HEK293 (cell line): ENCODE data around the gene SKA2.

Source experiments
- CTCF ChIA-PET: fragments of 350-600 bp; formaldehyde crosslinking; extraction: SDS; loops from one replicate; lab custom pipeline; 2021; ENCODE audit warnings: antibody characterized with exemption; lab: Yijun Ruan, JAX
- POLR2A ChIA-PET: fragments of 300-600 bp; formaldehyde crosslinking; extraction: SDS; loops from one replicate; lab custom pipeline; 2020; ENCODE audit warnings: antibody characterized with exemption, inconsistent platforms; lab: Yijun Ruan, JAX
- H3K27ac ChIP-seq: fragments of 200-500 bp; sonication (Bioruptor generic); 2 replicates; pipeline ENCODE4 v1.5.1; 2014; ENCODE audit warnings: low read depth, low read length, control low read depth, inconsistent platforms; ENCODE audit errors: extremely low read depth
- H3K36me3 ChIP-seq, 2 experiments: fragments of 200-500 bp in 1 of 2; sonication (Bioruptor generic) in 1 of 2; 1 replicate in 1 of 2; 2 replicates in 1 of 2; pipeline ENCODE4 v1.5.1; 2014 to 2017; ENCODE audit warnings: inconsistent platforms in 2 of 2, low read length in 2 of 2; ENCODE audit not compliant: control insufficient read depth in 2 of 2, insufficient read depth in 1 of 2
- H3K4me1 ChIP-seq: fragments of 200-500 bp; sonication (Bioruptor generic); 2 replicates; pipeline ENCODE4 v1.5.1; 2014; ENCODE audit warnings: mild to moderate bottlenecking, low read length, inconsistent platforms; ENCODE audit not compliant: control insufficient read depth, insufficient read depth
- H3K4me3 ChIP-seq: 2 replicates; pipeline ENCODE4 v1.5.1; 2011; ENCODE audit warnings: low read depth, mild to moderate bottlenecking, control low read depth, low read length, moderate library complexity
- H3K9me3 ChIP-seq: fragments of 200-500 bp; sonication (Bioruptor generic); 2 replicates; pipeline ENCODE4 v1.5.1; 2014; ENCODE audit warnings: low read depth, low read length, inconsistent platforms; ENCODE audit not compliant: control insufficient read depth, insufficient read depth
- HIC1 ChIP-seq: fragments of 450-650 bp; formaldehyde crosslinking; IDR thresholded peaks from 2 replicates; pipeline ENCODE4 v1.5.1; 2016; ENCODE audit warnings: missing biosample characterization, missing genetic modification characterization
- OVOL3 ChIP-seq: fragments of 450-650 bp; formaldehyde crosslinking; IDR thresholded peaks from 2 replicates; pipeline ENCODE4 v1.5.1; 2016; ENCODE audit warnings: missing biosample characterization, missing genetic modification characterization
- TCF7L2 ChIP-seq: IDR thresholded peaks from 2 replicates; pipeline ENCODE4 v1.6.1; 2011; ENCODE audit warnings: low read depth, mild to moderate bottlenecking, inconsistent platforms, low read length, moderate library complexity, borderline replicate concordance
- YY2 ChIP-seq: fragments of 450-650 bp; formaldehyde crosslinking; IDR thresholded peaks from 2 replicates; pipeline ENCODE4 v1.5.1; 2016; ENCODE audit warnings: missing biosample characterization, missing genetic modification characterization
- ZNF112 ChIP-seq: fragments of 450-650 bp; formaldehyde crosslinking; IDR thresholded peaks from 2 replicates; pipeline ENCODE4 v1.5.0; 2017; ENCODE audit warnings: missing biosample characterization, missing genetic modification characterization
- ZNF138 ChIP-seq: fragments of 450-650 bp; formaldehyde crosslinking; IDR thresholded peaks from 2 replicates; pipeline ENCODE4 v1.5.1; 2016; ENCODE audit warnings: missing biosample characterization, missing genetic modification characterization, borderline replicate concordance
- ZNF146 ChIP-seq: fragments of 450-650 bp; formaldehyde crosslinking; IDR thresholded peaks from 2 replicates; pipeline ENCODE4 v1.5.1; 2016; ENCODE audit warnings: missing biosample characterization, missing genetic modification characterization
- ZNF174 ChIP-seq: fragments of 450-650 bp; formaldehyde crosslinking; IDR thresholded peaks from 2 replicates; pipeline ENCODE4 v1.5.0; 2017; ENCODE audit warnings: missing biosample characterization, mild to moderate bottlenecking, missing genetic modification characterization
- ZNF221 ChIP-seq: fragments of 450-650 bp; formaldehyde crosslinking; IDR thresholded peaks from 2 replicates; pipeline ENCODE4 v1.5.1; 2017; ENCODE audit warnings: missing biosample characterization, missing genetic modification characterization, borderline replicate concordance
- ZNF280C ChIP-seq: fragments of 450-650 bp; formaldehyde crosslinking; IDR thresholded peaks from 2 replicates; pipeline ENCODE4 v1.5.1; 2016; ENCODE audit warnings: missing biosample characterization, missing genetic modification characterization
- ZNF324 ChIP-seq: fragments of 450-650 bp; formaldehyde crosslinking; IDR thresholded peaks from 2 replicates; pipeline ENCODE4 v1.5.1; 2016; ENCODE audit warnings: missing biosample characterization, missing genetic modification characterization
- ZNF350 ChIP-seq: fragments of 450-650 bp; formaldehyde crosslinking; IDR thresholded peaks from 2 replicates; pipeline ENCODE4 v1.5.0; 2017; ENCODE audit warnings: missing biosample characterization, mild to moderate bottlenecking, missing genetic modification characterization
- ZNF362 ChIP-seq: fragments of 450-650 bp; formaldehyde crosslinking; IDR thresholded peaks from 2 replicates; pipeline ENCODE4 v1.5.1; 2016; ENCODE audit warnings: missing biosample characterization, missing genetic modification characterization
- ZNF433 ChIP-seq: fragments of 450-650 bp; formaldehyde crosslinking; IDR thresholded peaks from 2 replicates; pipeline ENCODE4 v1.5.1; 2016; ENCODE audit warnings: missing biosample characterization, missing genetic modification characterization, low read depth
- ZNF510 ChIP-seq: fragments of 450-650 bp; formaldehyde crosslinking; IDR thresholded peaks from 2 replicates; pipeline ENCODE4 v1.5.1; 2018; ENCODE audit warnings: mild to moderate bottlenecking, missing genetic modification characterization, missing biosample characterization; ENCODE audit not compliant: insufficient replicate concordance
- ZNF549 ChIP-seq: fragments of 450-650 bp; IDR thresholded peaks from 2 replicates; pipeline ENCODE4 v1.5.1; 2018; ENCODE audit warnings: missing biosample characterization, missing genetic modification characterization, mild to moderate bottlenecking, inconsistent platforms, moderate library complexity
- ZNF610 ChIP-seq: fragments of 450-650 bp; formaldehyde crosslinking; IDR thresholded peaks from 2 replicates; pipeline ENCODE4 v1.5.1; 2016; ENCODE audit warnings: missing biosample characterization, missing genetic modification characterization, borderline replicate concordance
- ZNF639 ChIP-seq: fragments of 450-650 bp; formaldehyde crosslinking; IDR thresholded peaks from 2 replicates; pipeline ENCODE4 v1.5.1; 2016; ENCODE audit warnings: missing biosample characterization, missing genetic modification characterization
- ZNF677 ChIP-seq: fragments of 450-650 bp; IDR thresholded peaks from 2 replicates; pipeline ENCODE4 v1.5.0; 2018; ENCODE audit warnings: missing biosample characterization, mild to moderate bottlenecking, missing genetic modification characterization, moderate library complexity
- ZNF768 ChIP-seq: fragments of 450-650 bp; formaldehyde crosslinking; IDR thresholded peaks from 2 replicates; pipeline ENCODE4 v1.5.1; 2018; ENCODE audit warnings: missing biosample characterization, mild to moderate bottlenecking, missing genetic modification characterization
- ZNF777 ChIP-seq: fragments of 450-650 bp; formaldehyde crosslinking; IDR thresholded peaks from 2 replicates; pipeline ENCODE4 v1.5.1; 2017; ENCODE audit warnings: missing biosample characterization, missing genetic modification characterization, borderline replicate concordance
- ZNF830 ChIP-seq: fragments of 450-650 bp; IDR thresholded peaks from 2 replicates; pipeline ENCODE4 v1.5.0; 2018; ENCODE audit warnings: missing biosample characterization, missing genetic modification characterization, low read depth, mild to moderate bottlenecking, moderate library complexity
- TF ChIP-seq, protein P1 (sequence below): fragments of 450-650 bp; formaldehyde crosslinking; IDR thresholded peaks from 2 replicates; pipeline ENCODE4 v1.5.1; 2016; ENCODE audit warnings: missing biosample characterization, missing genetic modification characterization, low read depth
- TF ChIP-seq, protein P2 (sequence below): fragments of 450-650 bp; formaldehyde crosslinking; IDR thresholded peaks from 2 replicates; pipeline ENCODE4 v1.5.1; 2016; ENCODE audit warnings: missing biosample characterization, missing genetic modification characterization

The SKA2 gene

GRCh38 chr17:59167571-59168001, 12.6 kb upstream of the SKA2 start:
- CTCF ChIA-PET = interaction anchor here (0.7 to 2.3 kb wide), 2 partner anchors 12 to 16 kb away, joined by 3 to 10 read pairs; partner anchors contain the start of genes PRR11 and SKA2
- no peak overlapping the region for H3K27ac ChIP-seq
- no peak overlapping the region for H3K4me3 ChIP-seq
- TF ChIP-seq HIC1 (no peak), ZNF362 (tag by site-specific recombination) (no peak), OVOL3 (no peak), ZNF768 (tag by site-specific recombination) (no peak), ZNF138 (tag by site-specific recombination) (no peak), ZNF324 (tag by site-specific recombination) (no peak), ZNF830 (tag by site-specific recombination) (no peak), TCF7L2 (no peak), ZNF350 (tag by site-specific recombination) (no peak), YY2 (tag by site-specific recombination) (no peak), ZNF221 (tag by site-specific recombination) (no peak), ZNF174 (no peak), ZNF549 (tag by site-specific recombination) (no peak), ZNF146 (tag by site-specific recombination) (no peak), ZNF433 (no peak), ZNF610 (tag by site-specific recombination) (no peak)
- TF ChIP-seq, protein P1, sequence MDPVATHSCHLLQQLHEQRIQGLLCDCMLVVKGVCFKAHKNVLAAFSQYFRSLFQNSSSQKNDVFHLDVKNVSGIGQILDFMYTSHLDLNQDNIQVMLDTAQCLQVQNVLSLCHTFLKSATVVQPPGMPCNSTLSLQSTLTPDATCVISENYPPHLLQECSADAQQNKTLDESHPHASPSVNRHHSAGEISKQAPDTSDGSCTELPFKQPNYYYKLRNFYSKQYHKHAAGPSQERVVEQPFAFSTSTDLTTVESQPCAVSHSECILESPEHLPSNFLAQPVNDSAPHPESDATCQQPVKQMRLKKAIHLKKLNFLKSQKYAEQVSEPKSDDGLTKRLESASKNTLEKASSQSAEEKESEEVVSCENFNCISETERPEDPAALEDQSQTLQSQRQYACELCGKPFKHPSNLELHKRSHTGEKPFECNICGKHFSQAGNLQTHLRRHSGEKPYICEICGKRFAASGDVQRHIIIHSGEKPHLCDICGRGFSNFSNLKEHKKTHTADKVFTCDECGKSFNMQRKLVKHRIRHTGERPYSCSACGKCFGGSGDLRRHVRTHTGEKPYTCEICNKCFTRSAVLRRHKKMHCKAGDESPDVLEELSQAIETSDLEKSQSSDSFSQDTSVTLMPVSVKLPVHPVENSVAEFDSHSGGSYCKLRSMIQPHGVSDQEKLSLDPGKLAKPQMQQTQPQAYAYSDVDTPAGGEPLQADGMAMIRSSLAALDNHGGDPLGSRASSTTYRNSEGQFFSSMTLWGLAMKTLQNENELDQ (tag by site-specific recombination) = no peak
- POLR2A ChIA-PET = no interaction called here
- peaks cover 5% of the 10 kb centered on the region; the same call in 1 of the 2 replicates for H3K4me1 ChIP-seq
- H3K36me3 ChIP-seq = peaks cover 24 to 28% of the 10 kb centered on the region in 2 experiments
- H3K9me3 ChIP-seq = no peaks in the 10 kb centered on the region

DNA sequence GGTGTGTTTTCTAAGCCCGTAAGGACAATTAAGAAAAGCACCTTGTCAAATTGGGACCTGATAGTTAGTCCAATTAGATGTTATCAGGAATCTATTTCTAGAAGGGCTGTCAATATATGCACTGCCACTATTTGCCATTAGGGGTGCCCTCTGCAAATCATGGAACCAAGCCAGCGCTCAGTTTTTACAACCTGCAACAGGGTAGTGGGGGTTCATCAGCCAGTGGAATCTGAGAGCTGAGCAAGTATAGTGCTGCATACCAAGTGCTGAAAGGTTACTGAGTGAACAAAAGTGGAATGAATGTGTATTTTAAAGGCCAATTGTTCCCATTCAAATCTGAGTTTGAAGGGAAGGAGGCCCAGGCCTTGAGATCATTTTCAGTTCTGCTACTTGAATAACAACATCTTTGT, 11.0 kb upstream of the SKA2 start:
- H3K36me3 ChIP-seq = peaks cover 14 to 27% of the 10 kb centered on the region in 2 experiments
- CTCF ChIA-PET = interaction anchor here (0.7 to 2.3 kb wide), 2 partner anchors 10 to 107 kb away, joined by 5 to 10 read pairs; partner anchors contain the start of genes PRR11 and SKA2
- POLR2A ChIA-PET = interaction anchor here (1.0 kb wide), 1 partner anchor 11 kb away, joined by 8 read pairs; the partner anchor contains the start of gene SKA2
- no peak overlapping the region for H3K27ac ChIP-seq
- H3K9me3 ChIP-seq = no peaks in the 10 kb centered on the region
- peaks cover 5% of the 10 kb centered on the region; the same call in 1 of the 2 replicates for H3K4me1 ChIP-seq
- no peak overlapping the region for H3K4me3 ChIP-seq
- no peak for TF ChIP-seq ZNF639 (tag by site-specific recombination)
- TF ChIP-seq ZNF677 (tag by site-specific recombination) = no peak
- no peak for TF ChIP-seq ZNF777 (tag by site-specific recombination)
- TF ChIP-seq ZNF510 (tag by site-specific recombination) = no peak
- TF ChIP-seq, protein P2, sequence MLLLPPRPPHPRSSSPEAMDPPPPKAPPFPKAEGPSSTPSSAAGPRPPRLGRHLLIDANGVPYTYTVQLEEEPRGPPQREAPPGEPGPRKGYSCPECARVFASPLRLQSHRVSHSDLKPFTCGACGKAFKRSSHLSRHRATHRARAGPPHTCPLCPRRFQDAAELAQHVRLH = peak; percentile 73; the same call in 1 of the 2 replicates
- TF ChIP-seq ZNF112 (tag by site-specific recombination) = no peak
- TF ChIP-seq ZNF280C (tag by site-specific recombination) = no peak
